WTC11 (cell line): ENCODE data around the gene INPP5A. TPM values are rescaled to one million over a fixed set of nuclear protein-coding genes. Genes with fewer than 3 reads are reported as not detected.

Source experiments
- ATAC-seq: fragments of 200-7000 bp; cut with Tn5 transposase; 2 replicates; pipeline ENCODE4 v1.10.0; 2021; ENCODE audit warnings: mild to moderate bottlenecking, moderate library complexity
- CTCF ChIA-PET: fragments of 300-600 bp; sonication (Branson Sonifier 250); formaldehyde crosslinking; loops from one replicate; lab custom pipeline; 2021; ENCODE audit warnings: antibody characterized with exemption; lab: Charles Lee
- POLR2A ChIA-PET: fragments of 350-600 bp; sonication (Branson Sonifier 250); formaldehyde crosslinking; loops from one replicate; lab custom pipeline; 2021; ENCODE audit warnings: antibody characterized with exemption; lab: Charles Lee
- DNase-seq: peaks from one replicate; pipeline ENCODE4 v3.0.0; 2021; ENCODE audit warnings: low spot score
- H3K27ac Mint-ChIP-seq: 2 replicates; pipeline ENCODE4 v1.8.0; 2021; ENCODE audit warnings: mixed read lengths
- H3K27me3 Mint-ChIP-seq: 2 replicates; pipeline ENCODE4 v1.8.0; 2021; ENCODE audit warnings: low read depth, mild to moderate bottlenecking, moderate library complexity, mixed read lengths
- H3K36me3 Mint-ChIP-seq: 2 replicates; pipeline ENCODE4 v1.8.0; 2021; ENCODE audit warnings: mixed read lengths
- H3K4me1 Mint-ChIP-seq: 2 replicates; pipeline ENCODE4 v1.8.0; 2022; ENCODE audit warnings: mixed read lengths
- H3K4me3 Mint-ChIP-seq: 2 replicates; pipeline ENCODE4 v1.8.0; 2021; ENCODE audit warnings: mild to moderate bottlenecking, moderate library complexity, mixed read lengths
- H3K9me3 Mint-ChIP-seq: 2 replicates; pipeline ENCODE4 v1.8.0; 2021; ENCODE audit warnings: mixed read lengths
- AFF4 ChIP-seq: sonication (generic); formaldehyde crosslinking; IDR thresholded peaks from 2 replicates; pipeline ENCODE4 v1.8.1; 2023; ENCODE audit warnings: mild to moderate bottlenecking, missing genetic modification reagents, borderline replicate concordance
- EMX1 ChIP-seq: fragments of 250-450 bp; sonication (Bioruptor Pico); IDR thresholded peaks from 2 replicates; pipeline ENCODE4 v1.8.0; 2021; ENCODE audit warnings: mild to moderate bottlenecking
- ESRRA ChIP-seq: sonication (generic); formaldehyde crosslinking; IDR thresholded peaks from 2 replicates; pipeline ENCODE4 v1.8.1; 2022; ENCODE audit warnings: mild to moderate bottlenecking, missing genetic modification reagents, borderline replicate concordance
- GTF2I ChIP-seq: fragments of 250-450 bp; sonication (Bioruptor Pico); conservative IDR thresholded peaks from 2 replicates; pipeline ENCODE4 v1.4.0; 2021; ENCODE audit warnings: mild to moderate bottlenecking
- MYBL2 ChIP-seq: sonication (generic); formaldehyde crosslinking; IDR thresholded peaks from 2 replicates; pipeline ENCODE4 v1.8.1; 2023; ENCODE audit warnings: mild to moderate bottlenecking, moderate library complexity, missing genetic modification reagents
- PREB ChIP-seq: sonication (generic); formaldehyde crosslinking; IDR thresholded peaks from 2 replicates; pipeline ENCODE4 v1.8.1; 2022; ENCODE audit warnings: mild to moderate bottlenecking, missing genetic modification reagents, moderate library complexity, borderline replicate concordance
- PRRX2 ChIP-seq: fragments of 250-450 bp; sonication (Bioruptor Pico); IDR thresholded peaks from 2 replicates; pipeline ENCODE4 v1.8.0; 2021; ENCODE audit warnings: mild to moderate bottlenecking
- SMAD4 ChIP-seq: sonication (generic); formaldehyde crosslinking; IDR thresholded peaks from 2 replicates; pipeline ENCODE4 v1.8.0; 2022; ENCODE audit warnings: mild to moderate bottlenecking, missing genetic modification reagents
- SOX15 ChIP-seq: fragments of 250-450 bp; sonication (Bioruptor Pico); IDR thresholded peaks from 2 replicates; pipeline ENCODE4 v1.9.0; 2021; ENCODE audit warnings: mild to moderate bottlenecking
- ZNF281 ChIP-seq: sonication (generic); formaldehyde crosslinking; IDR thresholded peaks from 2 replicates; pipeline ENCODE4 v1.8.0; 2023; ENCODE audit warnings: mild to moderate bottlenecking, missing genetic modification reagents
- ZNF416 ChIP-seq: fragments of 250-450 bp; sonication (Bioruptor Pico); IDR thresholded peaks from 2 replicates; pipeline ENCODE4 v1.9.0; 2021; ENCODE audit warnings: mild to moderate bottlenecking, inconsistent platforms
- ZNF423 ChIP-seq: fragments of 250-450 bp; sonication (Bioruptor Pico); IDR thresholded peaks from 2 replicates; pipeline ENCODE4 v2.1.2; 2022; ENCODE audit warnings: mild to moderate bottlenecking, moderate library complexity
- ZNF425 ChIP-seq: fragments of 250-450 bp; sonication (Bioruptor Pico); conservative IDR thresholded peaks from 2 replicates; pipeline ENCODE4 v1.9.0; 2021; ENCODE audit warnings: mild to moderate bottlenecking
- total RNA-seq: library from RNA; stranded (reverse); gene quantifications from 3 replicates; pipeline ENCODE4 v1.2.3, GENCODE V29; 2021
- TF ChIP-seq, protein P1 (sequence below): sonication (generic); formaldehyde crosslinking; conservative IDR thresholded peaks from 2 replicates; pipeline ENCODE4 v1.8.1; 2023; ENCODE audit warnings: mild to moderate bottlenecking, low read depth, missing genetic modification reagents, moderate library complexity
- TF ChIP-seq, protein P2 (sequence below): sonication (generic); formaldehyde crosslinking; IDR thresholded peaks from 2 replicates; pipeline ENCODE4 v1.8.1; 2023; ENCODE audit warnings: mild to moderate bottlenecking, missing genetic modification reagents

The INPP5A gene
- total RNA-seq, 1 experiment from 2014 or later: 22.1 TPM

DNA sequence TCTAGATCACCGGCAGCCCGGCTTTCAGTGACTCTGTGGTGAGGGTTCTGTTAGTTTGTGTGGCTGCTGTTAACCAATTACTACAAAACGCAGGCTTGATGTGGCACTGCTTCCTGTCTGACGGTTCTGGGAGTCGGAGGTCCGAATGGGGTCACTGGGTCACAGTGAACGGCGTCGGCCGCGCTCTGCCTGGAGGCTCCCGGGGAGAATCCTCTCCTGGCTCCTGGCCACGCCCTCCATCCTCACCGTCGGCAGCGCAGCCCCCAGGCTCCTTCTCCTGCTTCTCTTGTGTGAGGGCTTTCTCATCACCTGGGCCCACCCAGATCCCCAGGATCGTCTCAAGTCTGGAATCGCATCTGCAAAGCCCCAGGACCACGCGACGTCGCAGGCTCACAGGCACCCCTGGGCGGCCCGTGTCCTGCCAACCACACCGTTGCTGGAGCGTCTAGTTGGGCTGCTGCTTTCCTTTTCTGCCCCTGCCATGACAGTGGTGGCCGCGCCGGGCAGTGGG is 280.2 kb downstream of the INPP5A start:
- Mint-ChIP-seq H3K27me3 (peaks cover 6% of the 10 kb centered on the region), H3K36me3 (peaks cover 7% of the 10 kb centered on the region), H3K9me3 (peaks cover 16% of the 10 kb centered on the region), H3K4me1 (no peaks in the 10 kb centered on the region), H3K4me3 (no peak overlapping the region), H3K27ac (no peak overlapping the region)
- TF ChIP-seq EMX1 (no peak), ZNF425 (no peak), ZNF416 (no peak), GTF2I (no peak), PRRX2 (no peak), SMAD4 (CRISPR knock-in tag) (no peak), MYBL2 (CRISPR knock-in tag) (no peak), ESRRA (CRISPR knock-in tag) (no peak), ZNF281 (CRISPR knock-in tag) (no peak), ZNF423 (no peak), AFF4 (CRISPR knock-in tag) (no peak), SOX15 (CRISPR knock-in tag) (no peak), PREB (CRISPR knock-in tag) (no peak)
- TF ChIP-seq, protein P1, sequence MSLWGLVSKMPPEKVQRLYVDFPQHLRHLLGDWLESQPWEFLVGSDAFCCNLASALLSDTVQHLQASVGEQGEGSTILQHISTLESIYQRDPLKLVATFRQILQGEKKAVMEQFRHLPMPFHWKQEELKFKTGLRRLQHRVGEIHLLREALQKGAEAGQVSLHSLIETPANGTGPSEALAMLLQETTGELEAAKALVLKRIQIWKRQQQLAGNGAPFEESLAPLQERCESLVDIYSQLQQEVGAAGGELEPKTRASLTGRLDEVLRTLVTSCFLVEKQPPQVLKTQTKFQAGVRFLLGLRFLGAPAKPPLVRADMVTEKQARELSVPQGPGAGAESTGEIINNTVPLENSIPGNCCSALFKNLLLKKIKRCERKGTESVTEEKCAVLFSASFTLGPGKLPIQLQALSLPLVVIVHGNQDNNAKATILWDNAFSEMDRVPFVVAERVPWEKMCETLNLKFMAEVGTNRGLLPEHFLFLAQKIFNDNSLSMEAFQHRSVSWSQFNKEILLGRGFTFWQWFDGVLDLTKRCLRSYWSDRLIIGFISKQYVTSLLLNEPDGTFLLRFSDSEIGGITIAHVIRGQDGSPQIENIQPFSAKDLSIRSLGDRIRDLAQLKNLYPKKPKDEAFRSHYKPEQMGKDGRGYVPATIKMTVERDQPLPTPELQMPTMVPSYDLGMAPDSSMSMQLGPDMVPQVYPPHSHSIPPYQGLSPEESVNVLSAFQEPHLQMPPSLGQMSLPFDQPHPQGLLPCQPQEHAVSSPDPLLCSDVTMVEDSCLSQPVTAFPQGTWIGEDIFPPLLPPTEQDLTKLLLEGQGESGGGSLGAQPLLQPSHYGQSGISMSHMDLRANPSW (CRISPR knock-in tag): no peak
- TF ChIP-seq, protein P2, sequence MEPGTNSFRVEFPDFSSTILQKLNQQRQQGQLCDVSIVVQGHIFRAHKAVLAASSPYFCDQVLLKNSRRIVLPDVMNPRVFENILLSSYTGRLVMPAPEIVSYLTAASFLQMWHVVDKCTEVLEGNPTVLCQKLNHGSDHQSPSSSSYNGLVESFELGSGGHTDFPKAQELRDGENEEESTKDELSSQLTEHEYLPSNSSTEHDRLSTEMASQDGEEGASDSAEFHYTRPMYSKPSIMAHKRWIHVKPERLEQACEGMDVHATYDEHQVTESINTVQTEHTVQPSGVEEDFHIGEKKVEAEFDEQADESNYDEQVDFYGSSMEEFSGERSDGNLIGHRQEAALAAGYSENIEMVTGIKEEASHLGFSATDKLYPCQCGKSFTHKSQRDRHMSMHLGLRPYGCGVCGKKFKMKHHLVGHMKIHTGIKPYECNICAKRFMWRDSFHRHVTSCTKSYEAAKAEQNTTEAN (CRISPR knock-in tag): no peak
- ATAC-seq (no peak), DNase-seq (no peak)
- POLR2A ChIA-PET: no interaction called here
- CTCF ChIA-PET: no interaction called here
